HUDEP-2 (cell line): ENCODE measurements around the gene ADGRD1.

Source experiments
- DNase-seq, 76 experiments: peaks; one replicate each; lab custom pipeline; 2025; ENCODE audit not compliant: unreplicated experiment in 76 of 76; lab: John Stamatoyannopoulos, UW

The ADGRD1 gene

DNA sequence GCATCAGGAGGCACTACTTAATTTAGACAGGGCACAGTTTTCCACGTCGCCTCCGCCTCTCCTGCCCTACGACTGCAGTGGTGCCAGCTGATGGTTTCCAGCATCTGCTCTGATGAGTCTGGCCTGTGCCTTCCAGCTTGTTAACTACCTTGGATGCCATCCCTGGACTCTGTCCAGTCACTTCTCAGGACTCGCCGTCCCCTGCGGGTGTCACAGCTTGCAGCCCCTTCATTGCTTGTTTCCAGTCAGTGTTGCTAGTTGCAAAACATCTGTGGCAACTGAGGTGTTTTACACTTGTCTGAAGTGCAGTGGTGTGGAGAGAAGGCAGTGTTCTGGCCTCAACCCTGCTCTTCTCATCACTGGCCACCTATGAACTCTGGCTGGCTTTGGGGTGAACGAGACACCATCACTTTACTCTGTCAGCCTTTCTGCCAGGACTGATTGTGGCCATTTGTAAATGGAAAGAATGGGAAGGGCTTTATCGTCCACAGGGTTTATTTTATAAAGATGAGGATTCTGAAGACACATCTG, 8.3 kb downstream of the ADGRD1 start:
- DNase-seq = no peak

DNA sequence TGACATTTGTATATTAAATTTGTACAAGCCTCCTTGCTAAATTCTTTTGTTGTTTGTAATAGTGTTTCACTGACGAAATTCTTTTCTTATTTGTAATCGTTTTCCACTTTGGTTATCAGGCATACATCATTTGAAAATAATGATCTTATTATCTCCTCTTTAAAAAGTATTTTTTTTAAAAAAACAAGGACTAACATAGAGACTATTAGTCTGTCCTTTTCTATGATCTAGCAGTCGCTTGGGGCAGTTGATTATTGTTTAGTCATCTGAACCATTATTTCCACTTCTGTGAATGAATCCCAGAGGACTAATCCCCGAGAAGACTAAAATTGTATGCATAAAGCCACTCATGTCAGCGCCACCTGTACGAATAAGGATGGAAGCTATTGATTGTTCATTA, 11.5 kb downstream of the ADGRD1 start:
- DNase-seq = no peak

DNA sequence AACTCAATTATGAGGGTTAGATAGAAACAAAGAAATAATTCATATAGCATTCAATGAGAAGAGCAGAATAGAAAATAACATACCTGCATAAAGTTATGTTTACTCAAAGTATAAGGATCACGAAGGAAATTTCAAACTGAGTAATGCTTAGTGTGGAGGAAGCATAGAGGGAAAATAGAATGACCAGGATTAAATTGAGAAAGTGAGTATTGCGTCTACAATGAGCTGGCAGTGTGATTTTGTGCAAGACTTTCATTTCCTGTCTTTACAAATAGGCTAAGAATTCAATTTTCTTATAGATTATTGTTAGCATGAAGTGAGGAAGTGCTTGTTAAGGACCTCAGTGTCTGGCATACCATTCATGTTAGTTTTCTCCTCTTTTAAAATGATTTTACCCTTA, 12.0 kb downstream of the ADGRD1 start:
- no peak for DNase-seq

- DNase-seq = no peak
These were observed 12.8 kb downstream of the ADGRD1 start for GRCh38 chr12:130966443-130967030.

- no peak for DNase-seq
These were observed 13.9 kb downstream of the ADGRD1 start for GRCh38 chr12:130967636-130968035.

DNA sequence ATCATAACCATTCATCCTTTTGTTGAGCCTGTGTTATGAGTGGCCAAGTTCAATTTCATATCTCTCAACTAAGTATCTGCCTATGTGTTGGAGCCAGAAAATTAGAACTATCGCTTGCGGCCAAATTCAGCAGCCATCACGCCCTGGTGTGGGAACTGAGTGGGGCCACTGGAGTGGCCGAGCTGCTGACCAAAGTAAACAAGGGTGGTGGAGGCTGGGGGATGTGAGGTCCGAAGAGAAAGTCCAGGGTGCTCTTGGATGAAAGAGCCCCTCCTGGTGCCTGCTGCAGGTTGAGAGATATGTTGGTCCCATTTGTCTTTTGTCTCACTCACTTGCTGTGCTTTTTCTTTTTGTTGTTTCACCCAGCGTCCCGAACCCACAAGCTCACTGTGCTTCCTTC, 14.9 kb downstream of the ADGRD1 start:
- DNase-seq = no peak

DNA sequence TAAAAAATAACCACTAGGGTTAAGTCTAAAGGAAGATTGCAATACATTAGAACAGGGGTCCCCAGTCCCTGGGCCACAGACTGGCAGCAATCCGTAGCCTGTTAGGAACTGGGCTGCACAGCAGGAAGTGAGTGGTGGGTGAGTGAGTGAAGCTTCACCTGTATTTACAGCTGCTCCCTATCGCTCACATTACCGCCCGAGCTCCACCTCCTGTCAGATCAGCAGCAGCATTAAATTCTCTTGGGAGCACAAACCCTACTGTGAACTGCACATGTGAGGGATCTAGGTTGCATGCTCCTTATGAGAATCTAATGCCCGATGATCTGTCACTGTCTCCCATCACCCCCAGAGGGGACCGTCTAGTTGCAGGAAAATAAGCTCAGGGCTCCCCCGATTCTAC, 15.5 kb downstream of the ADGRD1 start:
- DNase-seq = no peak

- no peak for DNase-seq
These were observed 16.6 kb downstream of the ADGRD1 start for GRCh38 chr12:130970165-130970907.

DNA sequence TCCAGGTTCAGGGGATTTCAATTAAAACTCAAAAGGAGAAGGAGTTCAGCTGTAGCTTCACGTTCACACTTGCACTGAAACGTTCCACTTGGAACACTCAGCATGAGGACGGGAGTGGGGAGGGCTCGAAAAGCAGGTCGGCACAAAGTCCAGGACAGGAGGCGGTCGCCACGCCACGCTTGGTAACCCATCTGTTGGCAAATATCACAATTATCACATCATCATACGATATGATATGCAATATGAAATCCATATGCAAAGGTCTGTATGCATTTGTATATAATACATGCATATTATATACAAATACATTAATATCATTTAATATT, 17.2 kb downstream of the ADGRD1 start:
- DNase-seq = no peak

- no peak for DNase-seq
These were observed 18.3 kb downstream of the ADGRD1 start for GRCh38 chr12:130971925-130972585.

- no peak for DNase-seq
These were observed 18.9 kb downstream of the ADGRD1 start for GRCh38 chr12:130972586-130972950.

DNA sequence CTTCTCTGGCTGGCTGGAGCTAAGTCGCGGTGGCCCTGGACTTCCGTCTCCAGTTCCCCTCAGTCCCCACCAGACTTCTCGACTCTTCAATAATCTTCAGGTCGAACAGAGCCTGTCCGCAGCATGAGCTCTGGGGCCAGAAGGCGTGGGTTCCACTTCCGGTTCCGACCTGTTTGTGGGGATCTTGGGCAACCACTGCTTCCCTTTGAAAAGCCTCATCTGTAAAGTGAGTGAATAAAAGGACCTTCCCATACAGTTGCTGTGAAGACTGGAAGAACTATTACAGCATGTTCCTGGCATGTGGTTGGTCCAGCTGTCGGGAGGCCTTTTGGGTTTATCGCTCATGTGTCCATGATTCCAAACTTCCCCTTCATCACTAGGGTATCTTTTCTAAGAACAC, 19.4 kb downstream of the ADGRD1 start:
- no peak for DNase-seq

DNA sequence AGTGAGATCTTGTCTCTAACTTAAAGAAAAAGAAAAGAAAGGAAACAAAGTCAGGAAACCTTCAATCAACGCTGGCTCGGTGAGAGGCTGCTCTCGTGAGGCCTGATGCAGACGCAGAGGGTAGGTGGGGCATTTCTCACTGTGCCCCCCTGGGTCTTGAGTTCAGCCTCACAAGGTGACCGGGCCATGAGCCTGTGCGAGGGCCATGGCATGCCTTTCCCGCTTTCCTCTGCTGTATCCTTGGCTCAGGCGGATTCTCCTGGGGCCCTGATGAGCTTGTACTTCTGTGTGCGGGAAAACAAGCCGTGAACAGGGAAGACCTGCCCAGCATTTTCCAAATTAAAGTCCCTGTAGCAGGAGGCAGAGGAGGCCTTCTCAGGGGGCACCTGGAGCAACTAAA, 20.2 kb downstream of the ADGRD1 start:
- DNase-seq = no peak

DNA sequence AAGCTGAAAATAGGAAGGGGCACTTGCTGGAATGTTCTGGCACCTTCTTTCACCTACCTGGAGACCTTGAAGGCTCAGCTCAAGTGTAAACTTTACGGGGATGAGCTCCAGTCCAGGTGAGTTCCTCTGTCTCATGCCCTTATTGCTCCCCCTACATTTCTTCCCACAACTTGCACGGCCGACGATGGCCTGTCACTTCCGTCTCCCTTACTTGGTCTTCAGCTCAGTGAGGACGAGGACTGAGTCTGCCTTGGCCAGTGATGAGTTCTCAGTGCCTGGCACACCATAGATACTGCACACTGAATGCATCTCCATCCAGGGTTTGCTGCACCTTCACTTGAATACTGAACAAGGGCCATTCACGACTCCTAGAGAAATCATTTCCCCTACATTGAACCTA, 21.4 kb downstream of the ADGRD1 start:
- no peak for DNase-seq

GRCh38 chr12:130976171-130976720, 22.5 kb downstream of the ADGRD1 start:
- no peak for DNase-seq

DNA sequence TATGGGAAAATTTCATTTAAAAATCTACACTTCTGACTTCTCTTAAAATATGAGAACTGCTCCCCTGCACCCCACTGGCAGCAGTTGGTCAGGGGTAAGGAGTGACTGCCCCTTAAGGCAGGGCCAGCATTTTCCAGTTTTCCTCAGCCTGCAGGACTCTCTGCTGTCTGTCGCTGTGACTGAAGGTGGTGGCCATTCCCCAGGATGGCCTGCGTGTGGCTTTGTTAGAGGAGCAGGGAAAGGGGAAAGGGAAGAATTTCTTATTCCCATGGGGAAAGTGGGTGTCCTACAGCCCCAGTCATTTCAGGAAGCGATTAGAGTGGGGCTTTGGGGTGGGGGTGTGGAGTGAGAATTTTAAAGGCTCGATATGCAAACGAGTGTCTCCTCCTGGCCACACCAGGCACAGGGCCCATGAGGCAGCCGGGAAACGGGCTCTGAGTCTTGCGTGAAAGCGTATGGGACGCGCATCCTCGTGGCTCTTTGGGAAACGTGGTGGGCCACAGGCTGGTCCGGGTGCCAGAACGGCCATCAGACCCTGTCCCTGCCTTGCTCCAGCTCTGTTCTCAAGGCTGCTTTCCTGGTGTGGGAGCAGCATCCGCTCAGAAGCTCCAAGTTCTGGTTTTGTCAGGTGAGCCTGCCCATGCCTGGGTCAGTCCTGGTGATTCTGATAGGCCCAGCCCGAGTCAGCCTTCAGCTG, 23.5 kb downstream of the ADGRD1 start:
- no peak for DNase-seq

DNA sequence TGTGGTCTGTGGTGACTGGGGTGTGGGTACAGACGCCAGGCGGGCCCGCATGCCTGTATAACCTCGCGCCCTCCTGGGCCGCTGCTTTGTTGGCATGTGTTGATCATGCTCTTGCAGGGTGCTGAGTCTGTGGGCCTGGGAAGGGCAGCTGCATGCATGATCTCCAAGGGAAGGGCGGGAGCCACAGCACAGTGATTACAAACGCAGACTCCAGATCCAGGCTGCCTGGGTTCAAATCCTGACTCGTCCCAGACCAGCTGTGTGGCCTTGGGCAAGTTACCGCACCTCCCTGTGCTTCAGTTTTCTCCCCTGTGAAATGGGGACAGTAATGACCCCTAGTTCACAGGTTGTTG, 24.0 kb downstream of the ADGRD1 start:
- DNase-seq = no peak

GRCh38 chr12:130978785-130979184, 25.1 kb downstream of the ADGRD1 start:
- DNase-seq = no peak

DNA sequence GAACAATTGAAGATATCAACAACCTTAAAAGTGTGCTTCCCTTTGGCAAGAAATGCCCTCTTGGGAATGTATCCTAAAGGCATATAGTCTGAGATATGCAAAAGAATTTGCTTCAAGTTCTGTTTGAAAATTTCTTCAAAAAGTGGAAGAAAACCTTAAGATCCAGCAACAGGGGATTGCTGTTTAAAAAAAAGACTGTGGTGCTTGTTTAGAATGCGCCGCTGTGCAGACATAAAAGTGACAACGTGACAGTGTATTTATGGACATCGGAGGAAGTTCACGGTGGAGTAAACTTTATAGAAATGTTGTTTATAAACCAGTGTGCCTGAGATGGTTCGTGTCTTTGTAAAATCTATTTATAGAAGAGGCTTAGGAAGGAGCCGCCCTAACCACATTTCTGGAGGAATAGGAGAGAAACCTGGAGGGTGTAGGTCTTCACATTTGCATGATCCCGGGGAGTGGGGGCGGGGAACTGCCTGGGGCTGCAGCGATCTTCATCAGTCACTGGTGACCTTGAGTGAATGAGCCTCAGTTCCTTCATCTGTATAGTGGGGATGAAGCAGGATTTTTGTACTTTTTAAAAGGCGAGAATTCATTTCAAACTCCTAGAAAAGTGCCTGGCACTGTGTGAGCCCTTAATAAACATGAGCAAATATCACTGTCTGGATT, 27.5 kb downstream of the ADGRD1 start:
- DNase-seq = no peak

DNA sequence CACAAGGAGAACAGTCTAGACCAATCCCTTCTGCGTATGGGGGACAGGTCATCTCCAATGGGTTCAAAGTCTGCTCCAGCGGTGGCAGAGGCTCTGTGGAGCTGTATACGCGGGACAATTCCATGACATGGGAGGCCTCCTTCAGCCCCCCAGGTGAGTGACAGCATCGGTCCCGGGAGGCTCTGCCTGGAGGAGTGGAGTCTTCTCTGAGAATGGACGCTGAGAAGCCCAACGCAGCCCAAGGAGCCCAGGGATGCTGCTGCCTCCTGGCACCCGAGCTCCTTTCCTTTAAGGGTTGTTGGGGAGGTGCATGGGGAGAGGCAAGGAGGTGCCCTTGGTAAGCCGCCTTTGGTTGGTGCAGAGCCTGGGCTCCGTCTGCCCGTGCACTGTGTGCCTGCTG, 28.2 kb downstream of the ADGRD1 start:
- DNase-seq = no peak
